K562 (cell line): ENCODE results near the gene HOXB4. TPM values are rescaled to one million over a fixed set of nuclear protein-coding genes. Genes with fewer than 3 reads are reported as not detected.

Source experiments
- ATF1 ChIP-seq, 2 experiments: fragments of 450-650 bp in 1 of 2; IDR thresholded peaks; 2 replicates each; pipeline ENCODE4 v1.6.1; 2016; ENCODE audit warnings: missing compliant biosample characterization in 1 of 2, missing genetic modification characterization in 1 of 2
- CUX1 ChIP-seq: fragments of 200-800 bp; sonication (Bioruptor generic); IDR thresholded peaks from 2 replicates; pipeline ENCODE4 v1.6.1; 2016; ENCODE audit warnings: missing genetic modification characterization, missing compliant biosample characterization
- HMGXB4 ChIP-seq: sonication (generic); formaldehyde crosslinking; IDR thresholded peaks from 2 replicates; pipeline ENCODE4 v1.8.1; 2023; ENCODE audit warnings: mild to moderate bottlenecking, missing genetic modification reagents
- MTA3 ChIP-seq: fragments of 450-650 bp; formaldehyde crosslinking; IDR thresholded peaks from 2 replicates; pipeline ENCODE4 v1.6.1; 2017; ENCODE audit warnings: mild to moderate bottlenecking, borderline replicate concordance
- PHF8 ChIP-seq: fragments of 200-600 bp; sonication (generic); IDR thresholded peaks from 2 replicates; pipeline ENCODE4 v1.6.1; 2012; ENCODE audit warnings: mixed run types, mild to moderate bottlenecking, inconsistent platforms, low read length, moderate library complexity, borderline replicate concordance
- RFX1 ChIP-seq: fragments of 450-650 bp; IDR thresholded peaks from 2 replicates; pipeline ENCODE4 v1.6.1; 2016; ENCODE audit warnings: mild to moderate bottlenecking, moderate library complexity
- TAF1 ChIP-seq: IDR thresholded peaks from 2 replicates; pipeline ENCODE4 v1.6.1; 2011; ENCODE audit warnings: mild to moderate bottlenecking, low read length, moderate library complexity; ENCODE audit not compliant: insufficient read depth, control insufficient read depth, severe bottlenecking; ENCODE audit errors: extremely low read depth
- TAF7 ChIP-seq: fragments of 450-650 bp; IDR thresholded peaks from 2 replicates; pipeline ENCODE4 v1.6.1; 2016; ENCODE audit warnings: missing genetic modification characterization, missing compliant biosample characterization
- TAF9B ChIP-seq: fragments of 450-650 bp; IDR thresholded peaks from 2 replicates; pipeline ENCODE4 v1.6.1; 2018; ENCODE audit warnings: mild to moderate bottlenecking; ENCODE audit not compliant: partially characterized antibody
- TCFL5 ChIP-seq: fragments of 250-450 bp; sonication (Bioruptor Pico); conservative IDR thresholded peaks from 2 replicates; pipeline ENCODE4 v1.6.1; 2021; ENCODE audit warnings: mild to moderate bottlenecking, moderate library complexity, matching md5 sums
- ZNF444 ChIP-seq: fragments of 250-450 bp; sonication (Bioruptor Pico); IDR thresholded peaks from 2 replicates; pipeline ENCODE4 v1.4.0; 2020; ENCODE audit warnings: mild to moderate bottlenecking, moderate library complexity
- polyA plus RNA-seq, 8 experiments: library from polyadenylated mRNA; depleted of rRNA in 4 of 8; stranded (reverse) in 5 of 8; unstranded in 3 of 8; fragments of >200 nt; fragmentation: Nextera tagmentation in 2 of 8; fragmentation: Illumina TruSeq in 1 of 8; extraction: Ambion mirVana in 2 of 8; extraction: Trizol in 1 of 8; gene quantifications; 2 replicates each; pipeline versions ENCODE4 v1.2.1 to v1.2.3, GENCODE V29; 2011 to 2014; ENCODE audit warnings: inconsistent platforms in 1 of 8, missing spikeins in 1 of 8
- total RNA-seq, 7 experiments: library from RNA; depleted of rRNA in 6 of 7; stranded (reverse); fragments of >200 nt in 6 of 7; fragmentation: Illumina TruSeq in 2 of 7; extraction: Trizol in 2 of 7; gene quantifications; 2 replicates each; pipeline versions ENCODE4 v1.2.1 to v1.2.3, GENCODE V29; 2011 to 2021; ENCODE audit warnings: low replicate concordance in 1 of 7
- TF ChIP-seq, protein P1 (sequence below): fragments of 250-450 bp; sonication (Bioruptor Pico); IDR thresholded peaks from 2 replicates; pipeline ENCODE4 v1.4.0; 2020; ENCODE audit warnings: mild to moderate bottlenecking
- TF ChIP-seq, protein P2 (sequence below): fragments of 200-800 bp; sonication (Bioruptor generic); IDR thresholded peaks from 2 replicates; pipeline ENCODE4 v1.6.1; 2017; ENCODE audit warnings: missing genetic modification characterization, missing compliant biosample characterization
- TF ChIP-seq, protein P3 (sequence below): fragments of 450-650 bp; IDR thresholded peaks from 2 replicates; pipeline ENCODE4 v1.6.1; 2016; ENCODE audit warnings: borderline replicate concordance

The HOXB4 gene
- total and polyA plus RNA-seq, 9 of the 15 experiments (the other 6 are each of a cell fraction or from before 2014, with no cell fraction given), result 1.6 to 34.9 (median 14.9) TPM

DNA sequence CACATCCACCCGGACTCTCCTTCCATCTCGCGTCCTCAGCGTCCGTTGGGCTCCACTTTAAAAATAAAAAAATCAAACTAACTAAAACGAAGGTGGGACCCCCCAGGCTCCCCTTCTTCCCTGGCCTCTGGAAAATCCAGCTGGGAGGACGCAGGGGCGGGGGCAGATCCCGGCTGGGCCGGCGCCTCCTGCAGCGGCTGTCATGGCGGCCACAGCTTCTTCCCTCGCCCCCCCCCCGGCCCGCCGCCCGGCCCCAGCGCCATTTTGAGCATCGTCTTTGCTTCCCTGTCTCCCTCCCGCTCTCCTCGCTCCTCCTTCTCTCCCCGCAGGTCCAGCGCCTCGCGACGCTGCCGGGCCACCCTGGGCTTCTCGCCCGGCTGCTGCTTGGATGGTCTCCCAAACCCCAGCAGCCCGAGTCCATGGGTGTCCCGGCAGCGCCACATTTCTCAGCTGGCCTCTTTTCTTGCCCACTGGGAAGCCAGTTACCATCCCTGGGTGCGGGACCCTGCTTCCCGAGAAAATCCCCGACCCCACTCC is 36.5 kb downstream of the HOXB4 start (continued):
- TF ChIP-seq, protein P1, sequence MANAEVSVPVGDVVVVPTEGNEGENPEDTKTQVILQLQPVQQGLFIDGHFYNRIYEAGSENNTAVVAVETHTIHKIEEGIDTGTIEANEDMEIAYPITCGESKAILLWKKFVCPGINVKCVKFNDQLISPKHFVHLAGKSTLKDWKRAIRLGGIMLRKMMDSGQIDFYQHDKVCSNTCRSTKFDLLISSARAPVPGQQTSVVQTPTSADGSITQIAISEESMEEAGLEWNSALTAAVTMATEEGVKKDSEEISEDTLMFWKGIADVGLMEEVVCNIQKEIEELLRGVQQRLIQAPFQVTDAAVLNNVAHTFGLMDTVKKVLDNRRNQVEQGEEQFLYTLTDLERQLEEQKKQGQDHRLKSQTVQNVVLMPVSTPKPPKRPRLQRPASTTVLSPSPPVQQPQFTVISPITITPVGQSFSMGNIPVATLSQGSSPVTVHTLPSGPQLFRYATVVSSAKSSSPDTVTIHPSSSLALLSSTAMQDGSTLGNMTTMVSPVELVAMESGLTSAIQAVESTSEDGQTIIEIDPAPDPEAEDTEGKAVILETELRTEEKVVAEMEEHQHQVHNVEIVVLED, result 0 out of 2 replicates have a peak, but pooled peaks have one; percentile 0
- peak; percentile 46 for TF ChIP-seq TAF9B
- TF ChIP-seq TAF7 (tag), result peak; percentile 43; the same call in 1 of the 2 replicates
- no peak for TF ChIP-seq RFX1
- TF ChIP-seq TCFL5, result no peak
- TF ChIP-seq, protein P2, sequence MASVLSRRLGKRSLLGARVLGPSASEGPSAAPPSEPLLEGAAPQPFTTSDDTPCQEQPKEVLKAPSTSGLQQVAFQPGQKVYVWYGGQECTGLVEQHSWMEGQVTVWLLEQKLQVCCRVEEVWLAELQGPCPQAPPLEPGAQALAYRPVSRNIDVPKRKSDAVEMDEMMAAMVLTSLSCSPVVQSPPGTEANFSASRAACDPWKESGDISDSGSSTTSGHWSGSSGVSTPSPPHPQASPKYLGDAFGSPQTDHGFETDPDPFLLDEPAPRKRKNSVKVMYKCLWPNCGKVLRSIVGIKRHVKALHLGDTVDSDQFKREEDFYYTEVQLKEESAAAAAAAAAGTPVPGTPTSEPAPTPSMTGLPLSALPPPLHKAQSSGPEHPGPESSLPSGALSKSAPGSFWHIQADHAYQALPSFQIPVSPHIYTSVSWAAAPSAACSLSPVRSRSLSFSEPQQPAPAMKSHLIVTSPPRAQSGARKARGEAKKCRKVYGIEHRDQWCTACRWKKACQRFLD (CRISPR knock-in tag), result peak; percentile 50; the same call in 1 of the 2 replicates
- peak; percentile 70; the same call in 1 of the 2 replicates for TF ChIP-seq PHF8
- TF ChIP-seq TAF1, result peak; percentile 85
- TF ChIP-seq, protein P3, sequence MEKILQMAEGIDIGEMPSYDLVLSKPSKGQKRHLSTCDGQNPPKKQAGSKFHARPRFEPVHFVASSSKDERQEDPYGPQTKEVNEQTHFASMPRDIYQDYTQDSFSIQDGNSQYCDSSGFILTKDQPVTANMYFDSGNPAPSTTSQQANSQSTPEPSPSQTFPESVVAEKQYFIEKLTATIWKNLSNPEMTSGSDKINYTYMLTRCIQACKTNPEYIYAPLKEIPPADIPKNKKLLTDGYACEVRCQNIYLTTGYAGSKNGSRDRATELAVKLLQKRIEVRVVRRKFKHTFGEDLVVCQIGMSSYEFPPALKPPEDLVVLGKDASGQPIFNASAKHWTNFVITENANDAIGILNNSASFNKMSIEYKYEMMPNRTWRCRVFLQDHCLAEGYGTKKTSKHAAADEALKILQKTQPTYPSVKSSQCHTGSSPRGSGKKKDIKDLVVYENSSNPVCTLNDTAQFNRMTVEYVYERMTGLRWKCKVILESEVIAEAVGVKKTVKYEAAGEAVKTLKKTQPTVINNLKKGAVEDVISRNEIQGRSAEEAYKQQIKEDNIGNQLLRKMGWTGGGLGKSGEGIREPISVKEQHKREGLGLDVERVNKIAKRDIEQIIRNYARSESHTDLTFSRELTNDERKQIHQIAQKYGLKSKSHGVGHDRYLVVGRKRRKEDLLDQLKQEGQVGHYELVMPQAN, result no peak
- peak; percentile 46; the same call in 1 of the 2 replicates for TF ChIP-seq ZNF444 (CRISPR knock-in tag)
- TF ChIP-seq HMGXB4 (CRISPR knock-in tag), result no peak
- no peak for TF ChIP-seq ATF1 (CRISPR knock-in tag; IDR thresholded peaks at IDR 0.05)
- TF ChIP-seq ATF1 (tag; IDR thresholded peaks at IDR 0.05), result 0 out of 2 replicates have a peak, but pooled peaks have one; percentile 16
- TF ChIP-seq CUX1 (CRISPR knock-in tag), result no peak
- TF ChIP-seq MTA3, result no peak
